CD4-positive, alpha-beta memory T cell (primary cell): ENCODE data around the gene GTPBP10. TPM values are rescaled to one million over a fixed set of nuclear protein-coding genes. Genes with fewer than 3 reads are reported as not detected.

Experiments used
- CTCF ChIA-PET: fragments of 350-600 bp; sonication (Branson Sonifier 250); formaldehyde crosslinking; loops from one replicate; lab custom pipeline; 2021; ENCODE audit warnings: inconsistent platforms; ENCODE audit not compliant: partially characterized antibody; lab: Charles Lee
- POLR2A ChIA-PET: fragments of 350-600 bp; sonication (Branson Sonifier 250); formaldehyde crosslinking; loops from one replicate; lab custom pipeline; 2021; ENCODE audit not compliant: partially characterized antibody; lab: Charles Lee
- DNase-seq, 5 donors: peaks; one replicate each; pipeline versions ENCODE4 v3.0.0 to v3.0.0-alpha.2; 2020 to 2022; ENCODE audit warnings: mixed read lengths in 1 of 5
- H3K27ac ChIP-seq: one replicate; pipeline ENCODE4 v1.7.0; 2013; ENCODE audit warnings: low read depth, low read length
- H3K27me3 ChIP-seq: 2 replicates; pipeline ENCODE4 v1.7.0; 2013; ENCODE audit warnings: mild to moderate bottlenecking, low read length, moderate library complexity; ENCODE audit not compliant: insufficient read depth
- H3K36me3 ChIP-seq: 2 replicates; pipeline ENCODE4 v1.7.0; 2013; ENCODE audit warnings: mild to moderate bottlenecking, low read length, moderate library complexity; ENCODE audit not compliant: insufficient read depth
- H3K4me1 ChIP-seq: 2 replicates; pipeline ENCODE4 v1.7.0; 2013; ENCODE audit warnings: mild to moderate bottlenecking, low read length, moderate library complexity; ENCODE audit not compliant: insufficient read depth
- H3K4me3 ChIP-seq, 2 donors: one replicate each; pipeline ENCODE4 v1.7.0; 2013; ENCODE audit warnings: low read length in 2 of 2, mild to moderate bottlenecking in 1 of 2
- H3K9me3 ChIP-seq, 2 donors: one replicate each; pipeline ENCODE4 v1.7.0; 2013; ENCODE audit warnings: low read length in 2 of 2, control low read depth in 1 of 2; ENCODE audit not compliant: control insufficient read depth in 1 of 2
- H3K27ac Mint-ChIP-seq, 7 donors: one replicate each; pipeline ENCODE4 v1.8.0; 2020 to 2021; ENCODE audit warnings: mixed read lengths in 7 of 7, mild to moderate bottlenecking in 6 of 7, inconsistent platforms in 3 of 7, moderate library complexity in 3 of 7
- H3K27me3 Mint-ChIP-seq, 2 donors: one replicate each; pipeline ENCODE4 v1.8.0; 2020 to 2021; ENCODE audit warnings: mixed read lengths in 2 of 2
- H3K36me3 Mint-ChIP-seq, 2 donors: one replicate each; pipeline ENCODE4 v1.8.0; 2020 to 2021; ENCODE audit warnings: mixed read lengths in 2 of 2, inconsistent platforms in 1 of 2, mild to moderate bottlenecking in 1 of 2
- H3K4me1 Mint-ChIP-seq, 4 donors: one replicate each; pipeline ENCODE4 v1.8.0; 2020 to 2021; ENCODE audit warnings: mixed read lengths in 4 of 4, mild to moderate bottlenecking in 1 of 4
- H3K4me3 Mint-ChIP-seq, 8 donors: one replicate each; pipeline ENCODE4 v1.8.0; 2020 to 2021; ENCODE audit warnings: mixed read lengths in 8 of 8, mild to moderate bottlenecking in 7 of 8, moderate library complexity in 6 of 8, inconsistent platforms in 3 of 8
- H3K9me3 Mint-ChIP-seq, 8 donors: one replicate each; pipeline ENCODE4 v1.8.0; 2020 to 2021; ENCODE audit warnings: mixed read lengths in 8 of 8, mild to moderate bottlenecking in 5 of 8, inconsistent platforms in 3 of 8, moderate library complexity in 1 of 8
- intact Hi-C: fragments of 100-400 bp; cut with micrococcal nuclease; formaldehyde crosslinking; loops from one replicate; pipeline ENCODE4 v1.15.1; 2023
- polyA plus RNA-seq, 2 donors: library from polyadenylated mRNA; unstranded; fragments of 300-500 nt; fragmentation: Illumina TruSeq; gene quantifications; one replicate each; pipeline ENCODE4 v1.2.3, GENCODE V29; 2021
- total RNA-seq, 2 experiments: library from RNA; stranded (reverse); gene quantifications; one replicate each; pipeline ENCODE4 v1.2.3, GENCODE V29; 2021

Gene GTPBP10
- total and polyA plus RNA-seq, 4 experiments from 2014 or later = 30.6 to 46.7 (median 41.6) TPM

- H3K4me3 Mint-ChIP-seq = no peak overlapping the region
- intact Hi-C loops = loop anchor here (10.0 kb wide), 1 partner anchor 163 kb away; the partner anchor contains the start of gene CFAP69
- CTCF ChIA-PET = interaction anchor here (1.1 kb wide), 1 partner anchor 47 kb away, joined by 4 read pairs; no protein-coding TSS in a partner anchor
These were observed 61.6 kb downstream of the GTPBP10 start for GRCh38 chr7:90408142-90408541.

GRCh38 chr7:90409667-90410066 is 63.2 kb downstream of the GTPBP10 start:
- Histone ChIP-seq H3K9me3 (no peaks in the 10 kb centered on the region), H3K27me3 (no peaks in the 10 kb centered on the region), H3K27ac (no peak overlapping the region), H3K4me1 (no peaks in the 10 kb centered on the region), H3K36me3 (no peaks in the 10 kb centered on the region), H3K4me3 (no peak overlapping the region)
- no peaks in the 10 kb centered on the region for H3K27me3 Mint-ChIP-seq
- ChIA-PET POLR2A (no interaction called here), CTCF (no interaction called here)
- no peak overlapping the region for H3K4me3 Mint-ChIP-seq
- H3K4me1 Mint-ChIP-seq = no peaks in the 10 kb centered on the region
- no peaks in the 10 kb centered on the region for H3K9me3 Mint-ChIP-seq
- intact Hi-C loops = loop anchor here (10.0 kb wide), 1 partner anchor 165 kb away; the partner anchor contains the start of gene CFAP69
- H3K27ac Mint-ChIP-seq = no peak overlapping the region
- no peak for DNase-seq
- peaks cover 5 to 34% of the 10 kb centered on the region in 2 donors for H3K36me3 Mint-ChIP-seq

More at GRCh38 chr7:90408142-90408541, 61.6 kb downstream of the GTPBP10 start:
- Mint-ChIP-seq H3K9me3 (no peaks in the 10 kb centered on the region), H3K27ac (no peak overlapping the region), H3K36me3 (peaks cover 12 to 23% of the 10 kb centered on the region in 2 donors), H3K4me1 (peaks cover 6 to 14% (median 7%) of the 10 kb centered on the region in 4 donors), H3K27me3 (no peaks in the 10 kb centered on the region)
- H3K4me3 ChIP-seq = no peak overlapping the region
- no peaks in the 10 kb centered on the region for H3K9me3 ChIP-seq
- H3K36me3 ChIP-seq = no peaks in the 10 kb centered on the region
- POLR2A ChIA-PET = no interaction called here
- no peaks in the 10 kb centered on the region for H3K27me3 ChIP-seq
- no peak overlapping the region for H3K27ac ChIP-seq
- DNase-seq = no peak
- peaks cover 6% of the 10 kb centered on the region for H3K4me1 ChIP-seq

GRCh38 chr7:90411510-90411909 is 65.0 kb downstream of the GTPBP10 start:
- Histone ChIP-seq H3K36me3 (no peaks in the 10 kb centered on the region), H3K4me1 (no peaks in the 10 kb centered on the region), H3K9me3 (no peaks in the 10 kb centered on the region), H3K27ac (no peak overlapping the region), H3K27me3 (no peaks in the 10 kb centered on the region), H3K4me3 (no peak overlapping the region)
- intact Hi-C loops = no loop called here
- no peaks in the 10 kb centered on the region for H3K4me1 Mint-ChIP-seq
- peaks cover 5 to 34% of the 10 kb centered on the region in 2 donors for H3K36me3 Mint-ChIP-seq
- H3K4me3 Mint-ChIP-seq = no peak overlapping the region
- no peak overlapping the region for H3K27ac Mint-ChIP-seq
- H3K9me3 Mint-ChIP-seq = no peaks in the 10 kb centered on the region
- no peak for DNase-seq
- ChIA-PET POLR2A (no interaction called here), CTCF (interaction anchor here (1.3 to 1.8 kb wide), 2 partner anchors 18 to 66 kb away, joined by 4 read pairs; no protein-coding TSS in a partner anchor)
- no peaks in the 10 kb centered on the region for H3K27me3 Mint-ChIP-seq

GRCh38 chr7:90412458-90413184 is 66.1 kb downstream of the GTPBP10 start:
- H3K4me1 ChIP-seq = no peaks in the 10 kb centered on the region
- Mint-ChIP-seq H3K27ac (peak overlapping the region in 1 of 7 donors; percentile 8), H3K27me3 (no peaks in the 10 kb centered on the region), H3K36me3 (peaks cover 4 to 32% of the 10 kb centered on the region in 2 donors), H3K4me1 (no peaks in the 10 kb centered on the region), H3K9me3 (no peaks in the 10 kb centered on the region), H3K4me3 (no peak overlapping the region)
- intact Hi-C loops = no loop called here
- no peak overlapping the region for H3K27ac ChIP-seq
- POLR2A ChIA-PET = no interaction called here
- CTCF ChIA-PET = interaction anchor here (1.3 to 1.8 kb wide), 3 partner anchors 10 to 67 kb away, joined by 4 read pairs; no protein-coding TSS in a partner anchor
- no peaks in the 10 kb centered on the region for H3K27me3 ChIP-seq
- H3K9me3 ChIP-seq = no peaks in the 10 kb centered on the region
- H3K36me3 ChIP-seq = no peaks in the 10 kb centered on the region
- no peak for DNase-seq
- no peak overlapping the region for H3K4me3 ChIP-seq

GRCh38 chr7:90413185-90413528 is 66.6 kb downstream of the GTPBP10 start:
- intact Hi-C loops = no loop called here
- H3K4me3 Mint-ChIP-seq = no peak overlapping the region
- Histone ChIP-seq H3K9me3 (no peaks in the 10 kb centered on the region), H3K36me3 (no peaks in the 10 kb centered on the region), H3K4me3 (no peak overlapping the region), H3K27me3 (no peaks in the 10 kb centered on the region), H3K4me1 (no peaks in the 10 kb centered on the region), H3K27ac (no peak overlapping the region)
- POLR2A ChIA-PET = no interaction called here
- no peaks in the 10 kb centered on the region for H3K4me1 Mint-ChIP-seq
- no peak overlapping the region for H3K27ac Mint-ChIP-seq
- no peaks in the 10 kb centered on the region for H3K27me3 Mint-ChIP-seq
- CTCF ChIA-PET = interaction anchor here (1.3 to 1.6 kb wide), 2 partner anchors 9 to 15 kb away, joined by 4 read pairs; no protein-coding TSS in a partner anchor
- H3K9me3 Mint-ChIP-seq = no peaks in the 10 kb centered on the region
- peaks cover 4 to 29% of the 10 kb centered on the region in 2 donors for H3K36me3 Mint-ChIP-seq
- no peak for DNase-seq

- Histone ChIP-seq H3K4me1 (no peaks in the 10 kb centered on the region), H3K27ac (no peak overlapping the region), H3K4me3 (no peak overlapping the region), H3K27me3 (no peaks in the 10 kb centered on the region), H3K9me3 (no peaks in the 10 kb centered on the region), H3K36me3 (no peaks in the 10 kb centered on the region)
- H3K36me3 Mint-ChIP-seq = no peaks in the 10 kb centered on the region
- ChIA-PET CTCF (interaction anchor here (1.7 kb wide), 1 partner anchor 268 kb away, joined by 4 read pairs; the partner anchor contains the start of gene STEAP1), POLR2A (no interaction called here)
- DNase-seq = no peak
- peaks cover 2 to 9% (median 3%) of the 10 kb centered on the region in 4 donors for H3K4me1 Mint-ChIP-seq
- no peaks in the 10 kb centered on the region for H3K9me3 Mint-ChIP-seq
- intact Hi-C loops = no loop called here
- no peak overlapping the region for H3K27ac Mint-ChIP-seq
- no peaks in the 10 kb centered on the region for H3K27me3 Mint-ChIP-seq
- H3K4me3 Mint-ChIP-seq = no peak overlapping the region
These were observed 75.1 kb downstream of the GTPBP10 start for GRCh38 chr7:90421651-90422050.

- Mint-ChIP-seq H3K36me3 (no peaks in the 10 kb centered on the region), H3K27me3 (peaks cover 2 to 3% of the 10 kb centered on the region in 2 donors), H3K9me3 (no peaks in the 10 kb centered on the region), H3K4me3 (no peak overlapping the region), H3K4me1 (peaks cover 2 to 9% (median 3%) of the 10 kb centered on the region in 4 donors), H3K27ac (peak overlapping the region in 1 of 7 donors; percentile 25)
- no peaks in the 10 kb centered on the region for H3K9me3 ChIP-seq
- H3K27me3 ChIP-seq = no peaks in the 10 kb centered on the region
- CTCF ChIA-PET = interaction anchor here (0.8 kb wide), 1 partner anchor 270 kb away, joined by 4 read pairs; the partner anchor contains the start of gene STEAP1
- H3K36me3 ChIP-seq = no peaks in the 10 kb centered on the region
- no peak overlapping the region for H3K27ac ChIP-seq
- no peaks in the 10 kb centered on the region for H3K4me1 ChIP-seq
- intact Hi-C loops = loop anchor here (5.0 kb wide), 1 partner anchor 1877 kb away; no protein-coding TSS in a partner anchor
- no peak for DNase-seq
- no peak overlapping the region for H3K4me3 ChIP-seq
- POLR2A ChIA-PET = no interaction called here
These were observed 78.2 kb downstream of the GTPBP10 start for GRCh38 chr7:90424720-90425119.
